Naive B cell (primary cell): Measurements from ENCODE around the gene C2orf92. TPM values are rescaled to one million over a fixed set of nuclear protein-coding genes. Genes with fewer than 3 reads are reported as not detected.
A peak's percentile ranks its signal among the peaks of the same experiment; 100 is the strongest.
"Not testable (repeated sequence)": the region's sequence is repeated elsewhere in the genome, so short reads cannot be mapped to it uniquely, and the experiment has no call there.

Source experiments
- ATAC-seq, 2 donors: fragments of 150-1000 bp; cut with Tn5 transposase; 2 replicates each; pipeline ENCODE4 v1.10.0; 2021; ENCODE audit warnings: low read depth in 2 of 2, mild to moderate bottlenecking in 2 of 2, moderate library complexity in 2 of 2
- DNase-seq: peaks from one replicate; pipeline ENCODE4 v3.0.0; 2022
- H3K27ac Mint-ChIP-seq, 6 donors: one replicate each; pipeline ENCODE4 v1.8.0; 2020 to 2022; ENCODE audit warnings: mild to moderate bottlenecking in 6 of 6, mixed read lengths in 6 of 6, moderate library complexity in 5 of 6, inconsistent platforms in 2 of 6
- H3K27me3 Mint-ChIP-seq, 3 donors: one replicate each; pipeline ENCODE4 v1.8.0; 2021 to 2022; ENCODE audit warnings: mixed read lengths in 3 of 3, mild to moderate bottlenecking in 1 of 3
- H3K36me3 Mint-ChIP-seq, 2 donors: one replicate each; pipeline ENCODE4 v1.8.0; 2020 to 2022; ENCODE audit warnings: mixed read lengths in 2 of 2, inconsistent platforms in 1 of 2, mild to moderate bottlenecking in 1 of 2
- H3K4me1 Mint-ChIP-seq, 3 donors: one replicate each; pipeline ENCODE4 v1.8.0; 2020 to 2022; ENCODE audit warnings: mixed read lengths in 3 of 3, inconsistent platforms in 1 of 3, mild to moderate bottlenecking in 1 of 3, moderate library complexity in 1 of 3
- H3K4me3 Mint-ChIP-seq, 8 donors: one replicate each; pipeline ENCODE4 v1.8.0; 2020 to 2022; ENCODE audit warnings: mild to moderate bottlenecking in 8 of 8, mixed read lengths in 8 of 8, moderate library complexity in 8 of 8, inconsistent platforms in 2 of 8
- H3K9me3 Mint-ChIP-seq, 7 donors: one replicate each; pipeline ENCODE4 v1.8.0; 2020 to 2022; ENCODE audit warnings: mixed read lengths in 7 of 7, mild to moderate bottlenecking in 5 of 7, inconsistent platforms in 2 of 7, moderate library complexity in 1 of 7
- polyA plus RNA-seq, 6 donors: library from polyadenylated mRNA; unstranded; fragments of 300-500 nt; fragmentation: Illumina TruSeq; gene quantifications; one replicate each; pipeline ENCODE4 v1.2.3, GENCODE V29; 2021; ENCODE audit warnings: low read depth in 6 of 6

The C2orf92 gene
- 1 to 10 TPM in 2 of 6 donors, under 1 TPM in 1, not detected in 3; 0.60 to 2.5 (median 1.3) TPM for polyA plus RNA-seq

DNA sequence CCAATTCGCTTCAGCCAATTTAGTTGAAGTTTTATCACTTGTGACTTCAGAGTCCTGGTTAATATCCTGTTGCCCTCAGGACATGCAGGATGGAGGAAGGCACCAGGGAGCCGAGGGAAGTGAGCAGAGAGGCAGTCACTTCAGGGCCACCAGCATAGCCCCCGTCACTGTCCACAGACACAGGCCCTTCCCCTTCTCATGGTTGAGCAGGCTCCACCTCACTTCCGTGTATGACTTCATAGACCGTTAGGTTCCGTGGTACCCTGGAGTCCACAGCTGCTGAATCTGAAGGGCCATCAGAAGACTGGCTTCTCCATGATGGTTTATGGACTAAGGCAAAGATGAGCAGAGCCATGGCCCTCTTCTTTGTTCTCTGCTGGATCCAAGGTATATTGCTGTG, at the start of gene C2orf92:
C2orf92 (plus strand) TSS at position 266 of the 400 bp plus-strand sequence; CDS start at position 342, 76 bp downstream.
- H3K27me3 Mint-ChIP-seq: no peaks in the 10 kb centered on the region
- H3K36me3 Mint-ChIP-seq: no peaks in the 10 kb centered on the region
- DNase-seq (no peak), ATAC-seq (peak; percentile 65 to 72)
- H3K4me1 Mint-ChIP-seq: peaks cover 0 to 8% (median 4%) of the 10 kb centered on the region in 3 donors
- peak within 1 kb of the TSS in 2 of 8 donors; percentile 12 to 22 for H3K4me3 Mint-ChIP-seq
- peak within 1 kb of the TSS in 1 of 6 donors; percentile 52 for H3K27ac Mint-ChIP-seq
- no peaks in the 10 kb centered on the region for H3K9me3 Mint-ChIP-seq

DNA sequence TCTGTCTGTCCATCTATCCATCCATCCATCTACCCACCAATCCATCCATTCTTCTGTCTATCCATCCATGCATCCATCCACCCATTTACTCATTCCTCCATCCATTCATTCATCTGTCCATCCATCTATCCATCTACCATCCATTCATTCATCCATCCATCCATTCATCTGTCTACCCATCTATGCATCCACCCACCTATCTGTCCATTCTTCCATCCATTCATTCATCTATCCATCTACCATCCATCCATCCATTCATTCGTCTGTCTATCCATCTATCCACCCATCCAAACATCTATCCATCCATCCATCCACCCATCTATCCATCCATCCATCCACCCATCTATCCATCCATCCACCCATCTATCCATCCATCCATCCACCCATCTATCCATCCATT, 49.0 kb upstream of the C2orf92 start:
- DNase-seq, H3K36me3 Mint-ChIP-seq, H3K9me3 Mint-ChIP-seq, H3K4me3 Mint-ChIP-seq, H3K4me1 Mint-ChIP-seq, ATAC-seq, H3K27me3 Mint-ChIP-seq, H3K27ac Mint-ChIP-seq: not testable (repeated sequence)

DNA sequence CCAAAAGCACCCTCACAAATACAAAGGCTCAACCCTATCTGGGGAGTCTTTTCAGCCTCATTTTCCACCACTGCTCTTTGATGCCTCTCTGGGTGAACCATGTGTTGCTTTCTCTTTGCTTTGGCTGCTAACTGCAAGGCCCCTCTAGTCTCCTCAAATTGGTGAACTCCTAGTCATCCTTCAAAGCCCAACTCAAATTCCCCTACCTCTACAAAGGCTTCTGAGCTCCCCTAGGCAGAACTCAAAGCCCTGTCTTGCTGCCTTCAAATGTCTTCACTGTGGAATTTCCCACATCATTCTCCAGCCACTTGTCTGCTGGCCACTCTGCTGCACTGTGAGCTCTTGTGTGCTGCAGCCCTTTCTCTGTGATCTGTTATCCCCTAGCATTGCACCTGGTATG, 46.5 kb upstream of the C2orf92 start:
- not testable (repeated sequence) for ATAC-seq, H3K9me3 Mint-ChIP-seq, H3K36me3 Mint-ChIP-seq, DNase-seq, H3K4me1 Mint-ChIP-seq, H3K27ac Mint-ChIP-seq, H3K4me3 Mint-ChIP-seq
- peaks cover 0 to 16% (median 3%) of the 10 kb centered on the region in 3 donors for H3K27me3 Mint-ChIP-seq

GRCh38 chr2:97625354-97626048, 44.0 kb upstream of the C2orf92 start:
- ATAC-seq, H3K36me3 Mint-ChIP-seq, H3K4me3 Mint-ChIP-seq, H3K27ac Mint-ChIP-seq, DNase-seq, H3K4me1 Mint-ChIP-seq, H3K9me3 Mint-ChIP-seq: not testable (repeated sequence)
- H3K27me3 Mint-ChIP-seq: peaks cover 0 to 20% (median 5%) of the 10 kb centered on the region in 3 donors

DNA sequence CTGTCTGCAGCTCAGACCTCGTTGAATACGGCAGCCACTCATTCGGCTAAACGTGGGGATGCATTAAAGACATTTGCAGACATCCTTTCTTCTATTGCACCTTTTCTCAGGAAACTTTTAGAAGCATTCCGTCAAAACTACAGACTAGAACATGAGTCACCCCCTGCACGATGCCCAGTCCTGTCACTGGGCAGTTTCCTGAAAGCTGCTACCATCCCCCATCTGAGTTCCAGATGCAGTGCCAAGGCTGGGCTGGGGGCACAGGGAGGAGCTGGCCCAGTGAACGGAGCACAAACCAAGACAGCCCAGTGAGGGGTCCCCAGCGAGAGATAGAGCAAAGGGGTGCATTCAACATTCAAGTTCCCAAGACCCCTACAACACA, 43.5 kb upstream of the C2orf92 start:
- not testable (repeated sequence) for DNase-seq, H3K4me1 Mint-ChIP-seq, H3K27ac Mint-ChIP-seq, ATAC-seq, H3K9me3 Mint-ChIP-seq, H3K4me3 Mint-ChIP-seq, H3K36me3 Mint-ChIP-seq
- peaks cover under 1 to 24% (median 8%) of the 10 kb centered on the region in 3 donors for H3K27me3 Mint-ChIP-seq

GRCh38 chr2:97644023-97644717, 25.3 kb upstream of the C2orf92 start:
- Mint-ChIP-seq H3K9me3 (no peaks in the 10 kb centered on the region), H3K36me3 (peaks cover 6 to 8% of the 10 kb centered on the region in 2 donors), H3K4me1 (peaks cover 22 to 29% (median 26%) of the 10 kb centered on the region in 3 donors), H3K27ac (no peak overlapping the region), H3K27me3 (peaks cover 4 to 7% (median 6%) of the 10 kb centered on the region in 3 donors), H3K4me3 (peak overlapping the region in 3 of 8 donors; percentile 13 to 93 (median 56))
- ATAC-seq (no peak), DNase-seq (no peak)

DNA sequence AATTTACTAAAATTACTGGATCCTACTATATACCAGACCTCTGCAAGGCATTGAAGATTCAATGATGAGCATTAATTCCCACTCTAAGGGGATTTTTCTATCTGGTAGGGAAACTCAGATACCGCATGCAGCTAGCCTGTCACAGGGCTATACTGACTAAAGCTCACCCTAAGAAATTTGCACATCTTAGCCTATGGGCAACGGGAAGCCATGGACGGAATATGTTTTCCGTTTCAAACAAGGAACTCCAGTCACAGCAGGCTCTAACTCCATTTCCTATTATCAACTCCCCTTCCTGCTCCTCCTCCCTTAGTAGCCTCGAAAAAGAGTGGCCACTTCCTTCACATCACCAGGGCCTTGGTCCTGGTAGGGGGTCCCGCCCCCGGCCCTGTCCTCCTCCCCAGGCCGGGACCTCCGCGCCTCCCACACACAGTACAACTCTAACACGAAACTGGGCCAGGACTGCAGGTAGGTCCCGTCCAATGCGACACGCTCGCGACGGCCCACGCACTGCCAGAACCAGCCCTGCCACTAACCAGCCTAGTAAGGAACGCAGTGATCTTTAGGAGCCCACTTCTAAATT, 24.3 kb upstream of the C2orf92 start:
- Mint-ChIP-seq H3K4me1 (peaks cover 22 to 32% (median 29%) of the 10 kb centered on the region in 3 donors), H3K27me3 (no peaks in the 10 kb centered on the region), H3K27ac (peak overlapping the region; percentile 89 to 99 (median 96)), H3K9me3 (no peaks in the 10 kb centered on the region), H3K36me3 (peaks cover 6 to 8% of the 10 kb centered on the region in 2 donors), H3K4me3 (peak overlapping the region; percentile 93 to 98 (median 96))
- ATAC-seq (peak; percentile 42 to 45), DNase-seq (no peak)

GRCh38 chr2:97645695-97646629, 23.6 kb upstream of the C2orf92 start, which contains the start of gene COX5B:
TSS of gene COX5B (plus strand) at chr2:97646062. CDS start at chr2:97646087, 25 bp downstream.
- ATAC-seq: peak; percentile 96 to 97
- Mint-ChIP-seq H3K4me3 (peak within 1 kb of the TSS; percentile 93 to 98 (median 96)), H3K27ac (peak within 1 kb of the TSS; percentile 89 to 99 (median 96)), H3K4me1 (peaks cover 22 to 32% (median 31%) of the 10 kb centered on the region in 3 donors), H3K36me3 (peaks cover 8 to 9% of the 10 kb centered on the region in 2 donors), H3K9me3 (no peaks in the 10 kb centered on the region), H3K27me3 (no peaks in the 10 kb centered on the region)
- peak; percentile 97 for DNase-seq

DNA sequence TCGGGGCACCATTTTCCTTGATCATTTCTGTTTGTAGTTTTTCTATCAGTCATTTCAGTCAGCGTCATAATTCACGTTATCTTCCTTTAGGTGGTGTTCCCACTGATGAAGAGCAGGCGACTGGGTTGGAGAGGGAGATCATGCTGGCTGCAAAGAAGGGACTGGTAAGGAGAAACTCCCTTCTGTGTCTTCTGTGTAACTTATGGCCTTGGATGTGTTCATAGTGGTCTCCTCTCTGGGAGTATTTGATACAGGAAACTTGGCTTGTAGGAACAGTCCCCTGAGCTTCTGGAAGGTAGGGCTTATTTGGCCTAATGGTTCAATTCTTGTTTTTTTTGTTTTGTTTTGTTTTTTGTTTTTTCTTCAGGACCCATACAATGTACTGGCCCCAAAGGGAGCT, 22.5 kb upstream of the C2orf92 start:
- H3K27ac Mint-ChIP-seq: peak overlapping the region; percentile 36 to 90 (median 76)
- H3K9me3 Mint-ChIP-seq: no peaks in the 10 kb centered on the region
- H3K4me3 Mint-ChIP-seq: peak overlapping the region; percentile 93 to 98 (median 96)
- ATAC-seq (no peak), DNase-seq (no peak)
- H3K4me1 Mint-ChIP-seq: peaks cover 22 to 32% (median 31%) of the 10 kb centered on the region in 3 donors
- H3K36me3 Mint-ChIP-seq: peaks cover 8 to 11% of the 10 kb centered on the region in 2 donors
- no peaks in the 10 kb centered on the region for H3K27me3 Mint-ChIP-seq

DNA sequence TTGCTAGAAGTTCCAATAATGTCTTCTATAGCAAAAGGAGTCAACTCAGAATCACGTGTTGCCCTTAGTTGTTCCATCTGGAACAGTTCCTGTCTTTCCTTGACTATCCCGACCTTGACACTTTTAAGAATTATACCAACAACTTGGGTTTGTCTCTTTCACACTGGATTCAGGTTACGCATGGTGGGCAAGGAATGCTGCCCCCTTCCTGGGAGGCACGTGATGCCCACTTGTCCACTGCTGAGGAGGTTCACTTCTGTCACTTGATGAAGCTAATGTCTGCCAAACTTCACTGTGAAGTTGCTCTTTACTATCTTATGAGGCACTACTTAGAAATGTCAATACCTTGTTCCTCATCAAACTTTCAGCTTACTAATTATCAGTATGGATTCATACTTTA, 18.4 kb upstream of the C2orf92 start:
- ATAC-seq: no peak
- Mint-ChIP-seq H3K4me3 (peak overlapping the region in 1 of 8 donors; percentile 78), H3K9me3 (no peaks in the 10 kb centered on the region), H3K36me3 (peaks cover 8 to 11% of the 10 kb centered on the region in 2 donors), H3K27ac (peak overlapping the region in 2 of 6 donors; percentile 22 to 87), H3K27me3 (no peaks in the 10 kb centered on the region), H3K4me1 (peaks cover 19 to 23% (median 21%) of the 10 kb centered on the region in 3 donors)
- no peak for DNase-seq

DNA sequence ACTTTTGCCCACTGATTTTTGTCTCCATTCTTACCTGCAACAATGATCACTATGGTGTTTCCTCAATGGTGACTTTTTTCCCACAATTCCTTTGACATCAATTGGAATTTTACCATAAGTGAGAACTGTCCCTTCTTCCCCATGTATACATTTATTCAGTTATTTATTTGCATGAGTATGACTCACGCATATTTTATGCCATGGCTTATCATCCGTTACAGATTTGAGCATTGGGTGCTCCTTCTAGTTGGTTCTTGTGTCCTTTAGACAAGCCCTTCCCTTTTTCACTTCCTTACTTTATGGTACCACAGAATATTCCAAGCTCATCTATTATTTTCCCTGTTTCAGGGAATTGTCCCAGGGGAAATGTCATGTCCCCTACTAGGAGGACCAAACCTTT, 16.0 kb upstream of the C2orf92 start:
- no peak for DNase-seq
- H3K27me3 Mint-ChIP-seq: no peaks in the 10 kb centered on the region
- no peaks in the 10 kb centered on the region for H3K9me3 Mint-ChIP-seq
- peaks cover 6 to 9% (median 7%) of the 10 kb centered on the region in 3 donors for H3K4me1 Mint-ChIP-seq
- H3K4me3 Mint-ChIP-seq: peak overlapping the region in 1 of 8 donors; percentile 57
- ATAC-seq: no peak
- H3K27ac Mint-ChIP-seq: peak overlapping the region in 3 of 6 donors; percentile 13 to 63 (median 60)
- peaks cover 7% of the 10 kb centered on the region in 2 donors for H3K36me3 Mint-ChIP-seq

- Mint-ChIP-seq H3K9me3 (no peaks in the 10 kb centered on the region), H3K4me1 (peaks cover 4 to 6% (median 5%) of the 10 kb centered on the region in 3 donors), H3K36me3 (peaks cover 5 to 6% of the 10 kb centered on the region in 2 donors), H3K4me3 (peak overlapping the region in 1 of 8 donors; percentile 57), H3K27me3 (no peaks in the 10 kb centered on the region), H3K27ac (peak overlapping the region in 3 of 6 donors; percentile 12 to 60 (median 49))
- DNase-seq: no peak
- ATAC-seq: no peak
These were observed 15.6 kb upstream of the C2orf92 start for GRCh38 chr2:97653874-97654273.
